ENCODE results near the gene NR2C2.

NR2C2 gene

DNA sequence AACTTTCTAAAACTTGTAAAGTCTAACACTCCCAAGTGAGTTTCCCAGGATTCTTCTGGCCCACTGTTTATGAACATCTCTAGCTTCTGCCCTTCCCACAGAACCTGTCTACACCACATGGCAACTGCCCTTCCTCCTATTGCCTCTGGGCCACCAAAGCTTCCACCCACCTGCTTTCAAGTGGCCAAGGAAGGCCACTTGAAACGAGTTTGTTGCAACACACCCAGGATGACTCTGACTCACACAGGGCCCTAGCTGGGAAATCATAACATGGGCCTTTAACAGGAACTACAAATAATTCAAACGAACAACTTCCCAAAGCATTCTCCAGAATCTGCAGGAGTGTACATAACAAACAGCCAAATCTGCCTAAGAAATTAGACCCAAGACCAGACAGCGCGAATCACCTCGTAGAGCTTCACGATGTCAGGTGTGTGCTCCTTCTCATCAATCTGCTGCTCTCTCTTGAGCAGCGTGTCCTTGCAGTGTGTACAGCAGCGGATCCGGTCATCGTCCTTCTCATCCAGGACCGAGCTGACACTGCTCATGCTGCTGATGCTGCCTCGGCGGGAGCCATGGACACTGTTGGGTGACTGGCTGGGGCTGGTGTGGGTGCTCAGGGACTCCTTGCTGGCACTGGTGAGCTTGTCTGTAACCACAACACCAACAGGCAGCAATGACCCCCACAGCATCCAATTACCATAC lies 134.7 kb downstream of the NR2C2 start:
- Mint-ChIP-seq H3K36me3 (ENCODE audit: insufficient read depth) (peaks cover 79% of the 10 kb centered on the region), H3K4me3 (no peak overlapping the region), H3K27ac (peak overlapping the region in 1 of 2 donors; percentile 34), H3K27me3 (no peaks in the 10 kb centered on the region), H3K4me1 (ENCODE audit: low read depth in 2 of 2) (peaks cover 0 to 1% of the 10 kb centered on the region in 2 donors), H3K9me3 (no peaks in the 10 kb centered on the region)
- ATAC-seq (replicated peaks): no peak
- no peak for DNase-seq

DNA sequence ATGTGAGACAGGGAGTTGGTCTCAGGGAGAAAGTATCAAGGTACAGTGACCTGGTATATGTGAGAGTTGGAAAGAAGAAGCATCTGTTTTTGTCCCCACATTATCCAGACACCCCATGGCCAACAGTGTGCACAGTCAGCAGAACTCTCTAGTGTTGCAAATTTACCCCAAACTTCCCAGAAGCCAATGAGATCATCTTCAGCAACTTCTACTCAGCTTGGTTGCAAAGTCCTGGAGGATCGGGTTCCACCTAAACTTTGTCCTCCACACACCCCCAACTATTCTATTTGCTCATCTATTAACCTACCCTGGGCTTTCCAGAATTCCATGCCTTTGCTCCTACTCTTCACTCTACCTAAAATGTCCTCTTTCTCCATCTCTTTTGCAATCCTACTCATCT lies 135.9 kb downstream of the NR2C2 start:
- peaks cover 82% of the 10 kb centered on the region for H3K36me3 Mint-ChIP-seq (ENCODE audit: insufficient read depth)
- H3K4me3 Mint-ChIP-seq: no peak overlapping the region
- DNase-seq: no peak
- no peaks in the 10 kb centered on the region for H3K27me3 Mint-ChIP-seq
- no peaks in the 10 kb centered on the region for H3K9me3 Mint-ChIP-seq
- peaks cover 0 to 1% of the 10 kb centered on the region in 2 donors for H3K4me1 Mint-ChIP-seq (ENCODE audit: low read depth in 2 of 2)
- ATAC-seq (replicated peaks): no peak
- H3K27ac Mint-ChIP-seq: no peak overlapping the region

DNA sequence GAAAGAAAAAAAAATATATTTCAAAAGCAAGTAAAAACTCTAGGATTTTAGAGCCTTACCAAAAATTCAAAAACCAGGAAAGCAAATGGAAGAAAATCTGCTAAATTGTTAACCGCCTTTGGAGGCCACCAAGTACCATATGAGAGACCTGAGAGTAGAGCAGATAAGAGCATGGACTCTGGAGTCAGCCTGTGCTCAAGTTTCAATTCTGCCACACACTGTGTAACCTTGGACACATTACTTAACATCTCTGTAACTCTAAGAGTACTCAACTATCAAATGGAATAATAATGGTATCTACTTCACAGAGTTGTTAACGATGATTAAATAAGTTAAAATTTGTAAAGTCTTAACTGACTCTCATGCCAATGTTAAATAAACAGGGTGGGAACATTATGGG lies 138.9 kb downstream of the NR2C2 start:
- no peaks in the 10 kb centered on the region for H3K27me3 Mint-ChIP-seq
- no peak overlapping the region for H3K4me3 Mint-ChIP-seq
- ATAC-seq (replicated peaks): no peak
- peaks cover 0 to 4% of the 10 kb centered on the region in 2 donors for H3K4me1 Mint-ChIP-seq (ENCODE audit: low read depth in 2 of 2)
- peaks cover 80% of the 10 kb centered on the region for H3K36me3 Mint-ChIP-seq (ENCODE audit: insufficient read depth)
- no peak for DNase-seq
- no peaks in the 10 kb centered on the region for H3K9me3 Mint-ChIP-seq
- peak overlapping the region in 1 of 2 donors; percentile 30 for H3K27ac Mint-ChIP-seq

GRCh38 chr3:15086699-15087098 lies 139.3 kb downstream of the NR2C2 start:
- Mint-ChIP-seq H3K4me1 (ENCODE audit: low read depth in 2 of 2) (peaks cover 0 to 4% of the 10 kb centered on the region in 2 donors), H3K4me3 (no peak overlapping the region), H3K27me3 (no peaks in the 10 kb centered on the region), H3K27ac (peak overlapping the region in 1 of 2 donors; percentile 30), H3K36me3 (ENCODE audit: insufficient read depth) (peaks cover 75% of the 10 kb centered on the region), H3K9me3 (no peaks in the 10 kb centered on the region)
- ATAC-seq (replicated peaks) (no peak), DNase-seq (no peak)

DNA sequence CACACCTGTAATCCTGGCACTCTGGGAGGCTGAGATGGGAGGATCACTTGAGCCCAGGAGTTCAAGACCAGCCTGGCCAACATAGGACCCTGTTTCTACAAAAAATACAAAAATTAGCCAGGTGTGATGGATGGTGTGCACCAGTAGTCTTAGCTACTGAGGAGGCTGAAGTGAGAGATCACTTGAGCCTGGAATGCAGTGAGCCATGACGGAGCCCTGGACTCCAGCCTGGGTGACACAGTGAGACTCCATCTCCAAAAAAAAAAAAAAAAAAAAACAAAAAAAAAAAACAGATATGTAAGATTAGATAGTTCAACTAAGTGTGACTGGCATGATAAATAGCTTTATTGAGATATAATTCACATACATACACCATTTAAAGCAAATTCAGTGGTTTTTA lies 141.8 kb downstream of the NR2C2 start:
- ATAC-seq (replicated peaks) (no peak), DNase-seq (no peak)
- Mint-ChIP-seq H3K36me3 (ENCODE audit: insufficient read depth) (peaks cover 73% of the 10 kb centered on the region), H3K4me3 (no peak overlapping the region), H3K27ac (no peak overlapping the region), H3K27me3 (no peaks in the 10 kb centered on the region), H3K9me3 (no peaks in the 10 kb centered on the region), H3K4me1 (ENCODE audit: low read depth in 2 of 2) (peaks cover 0 to 4% of the 10 kb centered on the region in 2 donors)

GRCh38 chr3:15091575-15091974 lies 144.2 kb downstream of the NR2C2 start:
- ATAC-seq (replicated peaks): no peak
- Mint-ChIP-seq H3K4me1 (ENCODE audit: low read depth in 2 of 2) (peaks cover 2 to 4% of the 10 kb centered on the region in 2 donors), H3K4me3 (no peak overlapping the region), H3K9me3 (no peaks in the 10 kb centered on the region), H3K27ac (no peak overlapping the region), H3K27me3 (no peaks in the 10 kb centered on the region), H3K36me3 (ENCODE audit: insufficient read depth) (peaks cover 69% of the 10 kb centered on the region)
- no peak for DNase-seq

GRCh38 chr3:15092686-15093085 lies 145.3 kb downstream of the NR2C2 start:
- Mint-ChIP-seq H3K9me3 (no peaks in the 10 kb centered on the region), H3K36me3 (ENCODE audit: insufficient read depth) (peaks cover 61% of the 10 kb centered on the region), H3K27me3 (no peaks in the 10 kb centered on the region), H3K4me3 (no peak overlapping the region), H3K4me1 (ENCODE audit: low read depth in 2 of 2) (peaks cover 2 to 7% of the 10 kb centered on the region in 2 donors), H3K27ac (no peak overlapping the region)
- DNase-seq (no peak), ATAC-seq (replicated peaks) (no peak)

GRCh38 chr3:15094187-15094875 lies 146.9 kb downstream of the NR2C2 start:
- Mint-ChIP-seq H3K9me3 (no peaks in the 10 kb centered on the region), H3K36me3 (ENCODE audit: insufficient read depth) (peaks cover 63% of the 10 kb centered on the region), H3K4me1 (ENCODE audit: low read depth in 2 of 2) (peaks cover 13 to 20% of the 10 kb centered on the region in 2 donors), H3K27me3 (no peaks in the 10 kb centered on the region), H3K27ac (no peak overlapping the region), H3K4me3 (no peak overlapping the region)
- ATAC-seq (replicated peaks) (no peak), DNase-seq (no peak)

- H3K27me3 Mint-ChIP-seq: no peaks in the 10 kb centered on the region
- peak overlapping the region in 1 of 2 donors; percentile 10 for H3K27ac Mint-ChIP-seq
- no peak for ATAC-seq (replicated peaks)
- no peak for DNase-seq
- no peak overlapping the region for H3K4me3 Mint-ChIP-seq
- no peaks in the 10 kb centered on the region for H3K9me3 Mint-ChIP-seq
- H3K36me3 Mint-ChIP-seq (ENCODE audit: insufficient read depth): peaks cover 49% of the 10 kb centered on the region
- peaks cover 18 to 21% of the 10 kb centered on the region in 2 donors for H3K4me1 Mint-ChIP-seq (ENCODE audit: low read depth in 2 of 2)
Observed at GRCh38 chr3:15096046-15096445, 148.7 kb downstream of the NR2C2 start.

GRCh38 chr3:15097891-15098290 lies 150.5 kb downstream of the NR2C2 start:
- DNase-seq (peak; percentile 33 to 42 (median 38)), ATAC-seq (replicated peaks) (no peak)
- Mint-ChIP-seq H3K27ac (peak overlapping the region; percentile 95 to 97), H3K4me1 (ENCODE audit: low read depth in 2 of 2) (peaks cover 18 to 21% of the 10 kb centered on the region in 2 donors), H3K9me3 (no peaks in the 10 kb centered on the region), H3K27me3 (peaks cover 6 to 7% of the 10 kb centered on the region in 2 donors), H3K4me3 (peak overlapping the region; percentile 81 to 88), H3K36me3 (ENCODE audit: insufficient read depth) (peaks cover 45% of the 10 kb centered on the region)
